Stimulated activated naive B cell treated with anti-CD40 and anti-IgM and Interleukin-4, amounts not matched to agents 10 μg/mL and 1 μg/mL and 100 μg/mL, for 72 hours (primary cell): ENCODE data around the gene TAB2.
A peak's percentile ranks its signal among the peaks of the same experiment; 100 is the strongest.

Experiments
- ATAC-seq, 2 donors: fragments of 150-1000 bp; cut with Tn5 transposase; replicated peaks; 2 replicates each; pipeline ENCODE4 v1.10.0; 2021; ENCODE audit warnings: moderate library complexity in 1 of 2
- DNase-seq: peaks from one replicate; pipeline ENCODE4 v3.0.0; 2021
- H3K27ac Mint-ChIP-seq: one replicate; pipeline ENCODE4 v1.8.0; 2022; ENCODE audit warnings: mild to moderate bottlenecking, mixed read lengths
- H3K27me3 Mint-ChIP-seq, 2 donors: one replicate each; pipeline ENCODE4 v1.8.0; 2022; ENCODE audit warnings: mixed read lengths in 2 of 2
- H3K36me3 Mint-ChIP-seq, 2 donors: one replicate each; pipeline ENCODE4 v1.8.0; 2022; ENCODE audit warnings: mixed read lengths in 2 of 2, mild to moderate bottlenecking in 1 of 2
- H3K4me1 Mint-ChIP-seq, 2 donors: one replicate each; pipeline ENCODE4 v1.8.0; 2022; ENCODE audit warnings: mixed read lengths in 2 of 2, mild to moderate bottlenecking in 1 of 2
- H3K4me3 Mint-ChIP-seq, 2 donors: one replicate each; pipeline ENCODE4 v1.8.0; 2022; ENCODE audit warnings: mild to moderate bottlenecking in 2 of 2, mixed read lengths in 2 of 2, moderate library complexity in 1 of 2
- H3K9me3 Mint-ChIP-seq, 2 donors: one replicate each; pipeline ENCODE4 v1.8.0; 2022; ENCODE audit warnings: mixed read lengths in 2 of 2, mild to moderate bottlenecking in 1 of 2

TAB2 gene

DNA sequence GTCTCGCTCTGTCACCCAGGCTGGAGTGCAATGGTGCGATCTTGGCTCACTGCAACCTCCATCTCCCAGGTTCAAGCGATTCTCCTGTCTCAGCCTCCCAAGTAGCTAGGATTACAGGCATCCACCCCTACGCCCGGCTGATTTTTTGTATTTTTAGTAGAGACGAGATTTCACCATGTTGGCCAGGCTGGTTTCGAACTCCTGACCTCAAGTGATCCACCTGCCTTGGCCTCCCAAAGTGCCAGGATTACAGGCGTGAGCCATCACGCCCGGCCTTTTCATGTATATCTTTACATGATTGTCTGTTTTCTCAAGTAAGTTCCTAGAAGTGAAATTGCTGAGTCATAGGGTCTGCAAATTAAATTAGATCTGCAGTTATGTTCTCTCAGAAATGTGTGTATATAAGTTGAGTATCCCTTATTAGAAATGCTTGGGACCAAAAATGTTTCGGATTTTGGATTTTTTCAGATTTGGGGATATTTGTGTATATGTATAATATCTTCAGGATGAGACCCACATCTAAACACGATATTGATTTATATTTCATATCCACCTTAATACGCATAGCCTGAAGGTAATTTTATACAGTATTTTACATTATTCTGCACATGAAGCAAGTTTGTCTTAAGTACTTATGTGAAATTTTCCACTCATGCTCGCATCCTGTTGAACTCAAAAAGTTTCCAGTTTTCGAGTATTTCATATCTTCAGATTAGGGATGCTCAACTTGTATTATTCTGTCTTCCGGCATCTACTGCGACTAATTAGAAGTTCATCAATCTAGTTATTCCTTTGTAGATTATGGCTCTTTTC is 40.4 kb downstream of the TAB2 start:
- Mint-ChIP-seq H3K4me3 (no peak overlapping the region), H3K36me3 (peaks cover 33 to 46% of the 10 kb centered on the region in 2 donors), H3K4me1 (peaks cover 32 to 59% of the 10 kb centered on the region in 2 donors), H3K27me3 (no peaks in the 10 kb centered on the region), H3K27ac (peak overlapping the region; percentile 74), H3K9me3 (peaks cover 6 to 8% of the 10 kb centered on the region in 2 donors)
- DNase-seq (no peak), ATAC-seq (no peak)

DNA sequence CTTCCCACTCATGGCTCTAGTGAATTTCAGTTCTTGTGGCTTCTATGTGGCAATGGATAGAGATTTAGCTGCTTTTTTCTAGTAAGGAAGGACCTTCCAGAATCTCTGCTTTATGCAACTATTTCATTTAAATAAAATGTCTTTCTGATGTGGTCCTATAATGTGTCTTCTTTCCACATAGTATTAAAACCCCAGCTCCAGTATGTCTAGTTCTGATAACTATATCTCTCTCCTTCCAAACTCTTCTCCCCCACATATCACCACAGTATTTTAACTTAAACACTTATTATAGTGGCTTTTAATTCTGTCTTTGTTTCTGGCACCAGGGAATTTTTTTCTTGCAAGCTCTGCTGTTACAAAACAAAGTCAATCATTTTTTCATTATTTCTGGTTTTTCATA is 41.9 kb downstream of the TAB2 start:
- Mint-ChIP-seq H3K4me1 (peaks cover 35 to 62% of the 10 kb centered on the region in 2 donors), H3K27ac (no peak overlapping the region), H3K36me3 (peaks cover 36 to 47% of the 10 kb centered on the region in 2 donors), H3K9me3 (peaks cover 6 to 8% of the 10 kb centered on the region in 2 donors), H3K4me3 (no peak overlapping the region), H3K27me3 (no peaks in the 10 kb centered on the region)
- ATAC-seq (no peak), DNase-seq (no peak)

DNA sequence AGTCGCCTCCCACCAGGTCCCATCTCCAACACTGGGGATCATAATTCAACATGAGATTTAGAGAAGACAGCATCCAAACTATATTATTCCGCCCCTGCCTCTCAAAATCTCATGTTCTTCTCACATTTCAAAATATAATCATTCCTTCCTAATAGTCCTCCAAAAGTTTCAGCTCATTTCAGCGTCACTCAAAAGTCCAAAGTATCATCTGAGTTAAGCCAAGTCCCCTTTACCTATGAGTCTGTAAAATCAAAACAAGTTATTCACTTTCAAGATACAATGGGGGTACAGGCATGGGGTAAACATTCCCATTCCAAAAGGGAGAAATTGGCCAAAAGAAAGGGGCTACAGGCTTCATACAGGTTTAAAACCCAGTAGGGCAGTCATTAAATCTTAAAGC is 43.0 kb downstream of the TAB2 start:
- DNase-seq = no peak
- H3K27me3 Mint-ChIP-seq = no peaks in the 10 kb centered on the region
- peaks cover 6 to 8% of the 10 kb centered on the region in 2 donors for H3K9me3 Mint-ChIP-seq
- peak overlapping the region; percentile 1 for H3K27ac Mint-ChIP-seq
- no peak for ATAC-seq
- H3K4me3 Mint-ChIP-seq = no peak overlapping the region
- peaks cover 37 to 49% of the 10 kb centered on the region in 2 donors for H3K36me3 Mint-ChIP-seq
- peaks cover 40 to 61% of the 10 kb centered on the region in 2 donors for H3K4me1 Mint-ChIP-seq

DNA sequence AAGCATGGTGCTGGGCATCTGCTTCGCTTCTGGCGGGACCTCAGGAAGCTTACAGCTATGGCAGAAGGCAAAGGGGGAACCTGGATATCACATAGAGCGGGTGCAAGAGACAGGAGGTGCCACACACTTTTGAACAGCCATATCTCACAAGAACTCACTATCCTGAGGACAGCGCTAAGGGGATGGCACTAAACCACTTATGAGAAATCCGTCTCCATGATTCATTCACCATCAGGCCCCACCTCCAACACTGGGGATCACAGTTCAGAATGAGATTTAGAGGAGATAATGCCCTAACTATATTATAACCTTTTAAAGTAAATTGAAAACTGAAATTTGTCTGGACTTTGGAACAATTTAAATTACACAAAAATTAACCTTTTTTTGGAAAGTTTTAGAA is 44.8 kb downstream of the TAB2 start:
- DNase-seq (no peak), ATAC-seq (no peak)
- H3K4me1 Mint-ChIP-seq = peaks cover 42 to 59% of the 10 kb centered on the region in 2 donors
- H3K4me3 Mint-ChIP-seq = no peak overlapping the region
- no peak overlapping the region for H3K27ac Mint-ChIP-seq
- peaks cover 38 to 51% of the 10 kb centered on the region in 2 donors for H3K36me3 Mint-ChIP-seq
- no peaks in the 10 kb centered on the region for H3K27me3 Mint-ChIP-seq
- peaks cover 6 to 8% of the 10 kb centered on the region in 2 donors for H3K9me3 Mint-ChIP-seq

DNA sequence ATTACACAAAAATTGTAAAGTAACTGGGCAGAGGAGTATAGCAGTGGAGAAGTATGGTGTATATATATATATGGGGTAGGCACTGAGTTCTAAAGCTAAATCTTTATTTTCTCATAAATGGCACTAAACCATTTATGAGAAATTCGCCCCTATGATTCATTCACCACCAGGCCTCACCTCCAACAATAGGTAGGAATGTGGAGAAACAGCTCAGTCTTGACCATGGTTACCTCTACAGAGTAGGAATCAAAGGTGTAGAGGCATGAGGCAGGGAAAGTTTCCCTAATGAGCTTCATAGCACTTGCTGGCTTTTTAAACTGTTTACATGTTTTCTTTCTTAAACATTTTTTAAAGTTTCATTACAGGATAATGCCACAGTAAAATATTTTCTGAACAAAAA is 45.6 kb downstream of the TAB2 start:
- Mint-ChIP-seq H3K4me1 (peaks cover 39 to 51% of the 10 kb centered on the region in 2 donors), H3K27me3 (no peaks in the 10 kb centered on the region), H3K9me3 (peaks cover 6 to 8% of the 10 kb centered on the region in 2 donors), H3K36me3 (peaks cover 38 to 43% of the 10 kb centered on the region in 2 donors), H3K27ac (no peak overlapping the region), H3K4me3 (no peak overlapping the region)
- ATAC-seq (no peak), DNase-seq (no peak)

DNA sequence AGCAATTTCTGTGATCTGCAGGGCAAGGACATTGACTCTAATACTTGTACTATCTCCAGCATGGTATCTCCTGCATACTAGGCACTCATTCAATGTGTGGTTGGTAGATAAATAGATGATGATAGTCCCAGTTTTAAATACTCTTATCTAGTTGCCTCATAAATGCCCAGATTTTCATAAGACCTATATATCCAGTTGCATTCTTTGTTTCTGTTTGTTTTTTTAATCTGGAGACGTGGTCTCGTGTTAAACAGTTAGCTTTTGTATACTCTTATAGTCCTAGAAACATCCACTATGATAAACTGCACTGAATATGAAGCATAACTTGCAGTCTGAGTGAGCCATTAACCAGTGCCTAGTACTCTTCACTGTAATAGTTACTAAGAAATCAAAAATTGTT is 47.0 kb downstream of the TAB2 start:
- Mint-ChIP-seq H3K4me1 (peaks cover 34 to 39% of the 10 kb centered on the region in 2 donors), H3K4me3 (no peak overlapping the region), H3K27ac (no peak overlapping the region), H3K36me3 (peaks cover 33 to 34% of the 10 kb centered on the region in 2 donors), H3K9me3 (peaks cover 6 to 8% of the 10 kb centered on the region in 2 donors), H3K27me3 (no peaks in the 10 kb centered on the region)
- no peak for ATAC-seq
- no peak for DNase-seq

DNA sequence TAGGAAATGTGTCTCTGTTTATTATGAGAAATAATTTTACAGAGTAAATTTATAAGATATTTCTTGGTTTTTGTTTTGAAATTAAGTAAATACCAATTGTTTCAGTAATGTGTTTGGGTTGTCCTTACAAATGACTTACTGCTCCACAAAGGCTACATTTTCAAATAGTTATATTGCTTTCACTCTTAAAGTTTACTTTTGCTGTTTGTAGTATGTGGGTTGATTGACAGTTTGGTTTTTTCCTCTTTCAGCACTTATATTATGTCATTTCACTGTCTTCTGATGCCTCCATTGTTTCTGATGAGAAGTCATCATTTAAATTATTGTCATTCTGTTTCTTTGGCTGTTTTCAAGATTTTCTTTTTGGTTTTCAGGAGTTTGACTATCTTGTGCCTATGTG is 47.7 kb downstream of the TAB2 start:
- no peak overlapping the region for H3K4me3 Mint-ChIP-seq
- peaks cover 28 to 34% of the 10 kb centered on the region in 2 donors for H3K36me3 Mint-ChIP-seq
- peaks cover 34 to 38% of the 10 kb centered on the region in 2 donors for H3K4me1 Mint-ChIP-seq
- ATAC-seq (no peak), DNase-seq (no peak)
- no peaks in the 10 kb centered on the region for H3K27me3 Mint-ChIP-seq
- H3K9me3 Mint-ChIP-seq = peaks cover 5 to 8% of the 10 kb centered on the region in 2 donors
- peak overlapping the region; percentile 68 for H3K27ac Mint-ChIP-seq

DNA sequence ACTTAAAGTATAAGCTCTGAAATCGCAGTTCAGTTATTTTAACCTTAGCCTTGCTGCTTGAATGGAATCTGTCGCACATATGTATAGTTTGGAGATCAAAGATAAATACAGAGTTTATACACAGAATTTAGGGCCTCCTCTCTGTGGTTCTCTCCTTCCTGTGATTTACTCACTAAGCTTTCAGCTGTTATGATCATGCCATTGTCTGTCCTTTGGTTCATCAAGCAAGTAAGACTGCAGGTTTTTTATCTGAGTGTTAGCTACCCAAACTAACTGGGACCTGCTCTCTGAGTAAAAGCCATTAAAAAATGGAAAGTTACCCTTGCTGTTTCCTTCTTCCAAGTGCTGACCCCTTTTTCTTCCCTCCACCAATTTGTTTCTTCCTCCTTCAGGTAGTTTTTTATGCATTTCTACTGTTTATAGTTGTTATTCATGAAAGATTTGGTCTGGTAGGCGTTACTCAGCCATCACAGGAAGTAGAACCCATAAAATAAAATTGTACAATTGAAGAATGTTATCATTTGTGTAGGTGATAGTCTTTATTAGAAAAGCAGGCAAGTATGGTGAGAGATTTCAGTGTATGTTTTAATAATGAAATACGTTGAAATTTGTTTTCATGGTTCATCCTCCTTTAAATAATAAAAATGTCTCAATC is 48.9 kb downstream of the TAB2 start:
- no peak overlapping the region for H3K4me3 Mint-ChIP-seq
- no peak overlapping the region for H3K27ac Mint-ChIP-seq
- peaks cover 3 to 7% of the 10 kb centered on the region in 2 donors for H3K9me3 Mint-ChIP-seq
- peaks cover 32 to 40% of the 10 kb centered on the region in 2 donors for H3K4me1 Mint-ChIP-seq
- no peaks in the 10 kb centered on the region for H3K27me3 Mint-ChIP-seq
- H3K36me3 Mint-ChIP-seq = peaks cover 20 to 29% of the 10 kb centered on the region in 2 donors
- ATAC-seq = no peak
- DNase-seq = no peak

DNA sequence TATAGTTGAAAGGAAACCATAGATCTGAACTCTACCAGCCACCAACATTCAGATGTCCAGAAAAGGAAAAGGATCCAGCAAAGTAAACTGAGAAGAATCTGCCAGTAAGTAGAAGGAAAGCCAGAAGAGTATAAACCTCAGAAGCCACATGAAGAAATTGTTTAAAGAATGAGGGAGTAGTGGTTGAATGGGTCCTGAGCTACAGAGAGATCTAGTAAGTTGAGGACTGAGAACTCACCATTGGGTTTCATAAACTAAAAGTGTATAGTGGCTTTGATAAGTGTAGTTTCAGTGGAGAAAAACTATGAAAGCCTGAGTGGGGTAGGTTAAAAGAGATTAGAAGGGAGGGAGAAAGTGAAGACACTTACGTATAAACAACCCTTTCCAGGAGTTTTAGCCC is 50.6 kb downstream of the TAB2 start:
- H3K4me3 Mint-ChIP-seq = no peak overlapping the region
- ATAC-seq = no peak
- no peaks in the 10 kb centered on the region for H3K9me3 Mint-ChIP-seq
- DNase-seq = no peak
- H3K4me1 Mint-ChIP-seq = peaks cover 32 to 42% of the 10 kb centered on the region in 2 donors
- peaks cover 18 to 23% of the 10 kb centered on the region in 2 donors for H3K36me3 Mint-ChIP-seq
- H3K27ac Mint-ChIP-seq = no peak overlapping the region
- H3K27me3 Mint-ChIP-seq = no peaks in the 10 kb centered on the region

DNA sequence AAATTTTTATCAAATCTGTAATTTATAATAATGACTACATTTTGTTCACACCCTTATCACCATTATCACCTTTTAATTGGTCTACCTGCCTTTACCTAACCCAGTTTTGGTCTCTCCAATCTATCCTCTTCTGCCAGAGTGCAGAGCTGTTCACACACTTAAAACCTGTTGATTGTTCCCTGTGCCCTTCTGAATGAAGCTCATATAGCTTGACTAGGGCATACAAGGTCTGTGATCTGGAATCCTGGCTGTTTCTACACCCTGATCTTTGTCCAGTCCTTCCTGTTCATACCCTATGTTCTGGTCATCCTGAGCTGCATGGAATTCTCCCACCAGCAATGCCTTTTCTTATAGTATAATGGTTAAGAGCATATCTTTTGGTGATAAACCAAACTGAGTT is 53.6 kb downstream of the TAB2 start:
- Mint-ChIP-seq H3K27ac (no peak overlapping the region), H3K4me3 (peak overlapping the region in 1 of 2 donors; percentile 55), H3K36me3 (peaks cover 26 to 34% of the 10 kb centered on the region in 2 donors), H3K9me3 (no peaks in the 10 kb centered on the region), H3K27me3 (no peaks in the 10 kb centered on the region), H3K4me1 (peaks cover 33 to 57% of the 10 kb centered on the region in 2 donors)
- no peak for DNase-seq
- ATAC-seq = no peak

DNA sequence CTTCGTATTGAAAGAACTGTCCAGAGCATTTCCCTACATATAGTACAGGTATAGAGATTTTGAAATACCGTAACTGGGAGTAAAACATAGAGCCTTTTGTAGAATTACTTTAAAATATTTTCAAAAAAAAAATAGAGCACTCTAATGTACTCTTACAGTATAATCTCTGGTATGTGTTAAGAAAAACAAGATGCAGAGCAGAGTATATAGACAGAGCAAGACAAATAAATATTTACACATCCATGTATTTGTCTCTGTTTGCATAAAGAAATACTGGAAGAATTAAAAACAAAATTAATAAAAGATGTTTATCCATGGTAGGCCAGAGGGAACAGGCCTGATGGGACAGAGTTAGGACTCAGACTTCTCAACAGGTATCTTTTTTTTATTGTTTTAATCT is 54.5 kb downstream of the TAB2 start:
- Mint-ChIP-seq H3K4me3 (no peak overlapping the region), H3K4me1 (peaks cover 37 to 63% of the 10 kb centered on the region in 2 donors), H3K9me3 (no peaks in the 10 kb centered on the region), H3K27me3 (no peaks in the 10 kb centered on the region), H3K27ac (no peak overlapping the region), H3K36me3 (peaks cover 32 to 41% of the 10 kb centered on the region in 2 donors)
- DNase-seq (no peak), ATAC-seq (no peak)

DNA sequence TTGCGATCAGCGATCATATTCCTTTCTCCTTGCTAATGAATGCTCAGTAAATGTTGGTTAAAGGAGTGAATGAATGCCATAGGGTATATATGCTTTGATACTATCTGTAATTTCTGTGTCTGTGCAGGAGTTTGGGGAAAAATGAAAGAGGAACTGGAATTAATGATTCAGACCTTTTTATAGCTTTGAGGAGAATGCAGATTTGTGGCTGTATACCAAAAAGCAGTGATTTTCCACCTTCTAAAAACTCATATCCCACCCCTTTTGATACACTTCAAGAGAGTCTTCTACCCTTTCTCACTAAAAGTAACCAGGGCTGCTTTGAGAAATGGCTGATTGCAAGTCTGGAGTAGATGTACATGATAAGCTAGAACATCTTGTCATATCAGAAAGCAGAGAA is 56.0 kb downstream of the TAB2 start:
- Mint-ChIP-seq H3K9me3 (no peaks in the 10 kb centered on the region), H3K36me3 (peaks cover 42 to 48% of the 10 kb centered on the region in 2 donors), H3K4me3 (peak overlapping the region; percentile 65 to 75), H3K27me3 (no peaks in the 10 kb centered on the region), H3K4me1 (peaks cover 39 to 66% of the 10 kb centered on the region in 2 donors), H3K27ac (peak overlapping the region; percentile 88)
- DNase-seq = no peak
- peak; percentile 54 to 68 for ATAC-seq

DNA sequence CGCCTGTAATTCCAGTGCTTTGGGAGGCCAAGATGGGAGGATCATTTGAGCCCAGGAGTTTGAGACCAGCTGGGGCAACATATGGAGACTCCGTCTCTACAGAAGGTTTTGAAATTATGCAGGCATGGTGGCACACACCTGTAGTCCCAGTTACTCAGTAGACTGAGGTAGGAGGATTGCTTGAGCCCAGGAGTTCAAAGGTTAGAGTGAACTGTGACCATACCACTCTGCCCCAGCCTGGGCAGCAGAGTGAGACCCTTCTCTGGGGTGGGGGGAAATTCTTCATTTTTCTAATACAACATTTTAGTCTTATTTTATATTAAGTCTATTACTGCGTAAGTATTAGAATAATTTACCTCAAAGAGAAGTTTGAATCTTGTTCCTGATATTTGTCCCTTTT is 62.5 kb downstream of the TAB2 start:
- Mint-ChIP-seq H3K4me1 (peaks cover 30 to 67% of the 10 kb centered on the region in 2 donors), H3K36me3 (peaks cover 51 to 71% of the 10 kb centered on the region in 2 donors), H3K27ac (peak overlapping the region; percentile 39), H3K9me3 (no peaks in the 10 kb centered on the region), H3K4me3 (no peak overlapping the region), H3K27me3 (no peaks in the 10 kb centered on the region)
- no peak for ATAC-seq
- no peak for DNase-seq

DNA sequence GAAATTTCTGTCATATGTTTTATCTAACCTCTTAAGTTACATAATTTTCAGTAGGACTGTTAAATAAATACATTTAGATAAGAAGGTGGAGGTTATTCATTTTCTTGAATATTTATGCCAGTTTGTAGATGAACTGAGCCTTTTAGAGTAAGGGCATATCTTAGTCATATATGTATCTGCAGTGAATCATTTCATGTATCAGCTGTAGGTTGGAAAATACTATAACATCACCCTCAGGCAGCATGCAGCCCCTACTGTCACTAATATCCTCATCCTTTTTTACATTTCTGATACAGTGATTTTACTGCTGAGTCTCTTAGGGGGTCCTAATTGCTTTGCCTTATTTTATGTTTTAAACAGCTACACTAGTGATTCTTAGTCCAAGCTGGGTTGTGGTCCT is 63.0 kb downstream of the TAB2 start:
- peaks cover 49 to 67% of the 10 kb centered on the region in 2 donors for H3K36me3 Mint-ChIP-seq
- no peaks in the 10 kb centered on the region for H3K27me3 Mint-ChIP-seq
- no peaks in the 10 kb centered on the region for H3K9me3 Mint-ChIP-seq
- peaks cover 27 to 62% of the 10 kb centered on the region in 2 donors for H3K4me1 Mint-ChIP-seq
- no peak overlapping the region for H3K27ac Mint-ChIP-seq
- ATAC-seq (peak; percentile 62 to 67), DNase-seq (no peak)
- no peak overlapping the region for H3K4me3 Mint-ChIP-seq

DNA sequence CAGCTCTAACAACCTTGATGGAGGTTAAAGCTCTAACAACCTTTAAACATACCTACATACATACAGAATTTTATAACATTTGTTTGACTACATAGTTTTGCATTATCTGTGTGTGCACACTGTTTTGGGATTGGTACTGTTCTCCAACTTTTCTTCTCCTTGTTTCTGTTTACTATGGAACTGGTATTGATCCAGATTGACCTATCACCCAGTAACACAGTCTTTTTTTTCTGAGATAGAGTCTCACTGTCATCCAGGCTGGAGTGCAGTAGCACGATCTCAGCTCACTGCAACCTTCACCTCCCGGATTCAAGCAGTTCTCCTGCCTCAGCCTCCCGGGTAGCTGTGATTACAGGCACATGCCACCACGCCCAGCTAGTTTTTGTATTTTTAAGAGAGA is 65.9 kb downstream of the TAB2 start:
- DNase-seq (no peak), ATAC-seq (no peak)
- peaks cover 23 to 66% of the 10 kb centered on the region in 2 donors for H3K4me1 Mint-ChIP-seq
- no peaks in the 10 kb centered on the region for H3K27me3 Mint-ChIP-seq
- peaks cover 47 to 74% of the 10 kb centered on the region in 2 donors for H3K36me3 Mint-ChIP-seq
- H3K4me3 Mint-ChIP-seq = peak overlapping the region in 1 of 2 donors; percentile 16
- peaks cover 8 to 13% of the 10 kb centered on the region in 2 donors for H3K9me3 Mint-ChIP-seq
- H3K27ac Mint-ChIP-seq = peak overlapping the region; percentile 67
